H9 (cell line): ENCODE data around the gene CMTM8. TPM values are rescaled to one million over a fixed set of nuclear protein-coding genes. Genes with fewer than 3 reads are reported as not detected.
"Not testable (repeated sequence)": the region's sequence is repeated elsewhere in the genome, so short reads cannot be mapped to it uniquely, and the experiment has no call there.

Experiments used
- DNase-seq: peaks from one replicate; pipeline ENCODE4 v3.0.0-alpha.2; 2017
- H2AFZ ChIP-seq: one replicate; pipeline ENCODE4 v1.6.1; 2013; ENCODE audit warnings: mild to moderate bottlenecking, low read length, control low read depth, moderate library complexity
- H2AK5ac ChIP-seq: 2 replicates; pipeline ENCODE4 v1.6.1; 2013; ENCODE audit warnings: low read length, control low read depth, mixed read lengths; ENCODE audit not compliant: insufficient read length
- H2BK120ac ChIP-seq: one replicate; pipeline ENCODE4 v1.6.1; 2013; ENCODE audit warnings: low read depth, mild to moderate bottlenecking, low read length, control low read depth, inconsistent platforms; ENCODE audit not compliant: poor library complexity, severe bottlenecking
- H2BK12ac ChIP-seq: 2 replicates; pipeline ENCODE4 v1.6.1; 2013; ENCODE audit warnings: low read length, control low read depth, mixed read lengths, low read depth; ENCODE audit not compliant: insufficient read length
- H2BK15ac ChIP-seq: 2 replicates; pipeline ENCODE4 v1.6.1; 2013; ENCODE audit warnings: low read depth, low read length, control low read depth
- H2BK20ac ChIP-seq: one replicate; pipeline ENCODE4 v1.6.1; 2013; ENCODE audit warnings: low read depth, mild to moderate bottlenecking, low read length, control low read depth, inconsistent platforms; ENCODE audit not compliant: poor library complexity, severe bottlenecking
- H2BK5ac ChIP-seq: 2 replicates; pipeline ENCODE4 v1.6.1; 2013; ENCODE audit warnings: low read length, control low read depth, mixed read lengths; ENCODE audit not compliant: insufficient read length
- H3K14ac ChIP-seq: 2 replicates; pipeline ENCODE4 v1.6.1; 2013; ENCODE audit warnings: low read length, control low read depth; ENCODE audit not compliant: insufficient read depth
- H3K18ac ChIP-seq: 2 replicates; pipeline ENCODE4 v1.6.1; 2013; ENCODE audit warnings: low read depth, mild to moderate bottlenecking, mixed read lengths, low read length, control low read depth; ENCODE audit not compliant: insufficient read length
- H3K23ac ChIP-seq: 2 replicates; pipeline ENCODE4 v1.6.1; 2013; ENCODE audit warnings: low read length, control low read depth, mixed read lengths, low read depth; ENCODE audit not compliant: insufficient read length
- H3K23me2 ChIP-seq: 2 replicates; pipeline ENCODE4 v1.6.1; 2013; ENCODE audit warnings: low read depth, mild to moderate bottlenecking, mixed read lengths, low read length, control low read depth; ENCODE audit not compliant: insufficient read length, poor library complexity, severe bottlenecking
- H3K27ac ChIP-seq: 2 replicates; pipeline ENCODE4 v1.5.1; 2013; ENCODE audit warnings: low read length, control low read depth, mixed read lengths, low read depth; ENCODE audit not compliant: insufficient read length
- H3K27me3 ChIP-seq: 2 replicates; pipeline ENCODE4 v1.6.1; 2013; ENCODE audit warnings: low read length, control low read depth, inconsistent platforms; ENCODE audit not compliant: insufficient read depth
- H3K4ac ChIP-seq: 2 replicates; pipeline ENCODE4 v1.6.1; 2013; ENCODE audit warnings: low read depth, mild to moderate bottlenecking, control low read depth, inconsistent platforms, low read length, moderate library complexity
- H3K4me1 ChIP-seq: 2 replicates; pipeline ENCODE4 v1.6.1; 2013; ENCODE audit warnings: low read length, control low read depth, inconsistent platforms; ENCODE audit not compliant: insufficient read depth
- H3K4me2 ChIP-seq: 2 replicates; pipeline ENCODE4 v1.6.1; 2013; ENCODE audit warnings: low read length, control low read depth, mixed read lengths; ENCODE audit not compliant: insufficient read length, insufficient read depth
- H3K56ac ChIP-seq: 2 replicates; pipeline ENCODE4 v1.6.1; 2013; ENCODE audit warnings: low read depth, mild to moderate bottlenecking, mixed read lengths, low read length, control low read depth; ENCODE audit not compliant: insufficient read length
- H3K79me1 ChIP-seq: 2 replicates; pipeline ENCODE4 v1.6.1; 2013; ENCODE audit warnings: low read depth, mild to moderate bottlenecking, moderate library complexity, low read length, control low read depth, inconsistent platforms; ENCODE audit not compliant: insufficient read depth, poor library complexity, severe bottlenecking
- H3K79me2 ChIP-seq: 2 replicates; pipeline ENCODE4 v1.6.1; 2013; ENCODE audit warnings: low read length, control low read depth, inconsistent platforms; ENCODE audit not compliant: insufficient read depth
- H3K9ac ChIP-seq: 2 replicates; pipeline ENCODE4 v1.6.1; 2013; ENCODE audit warnings: low read length, control low read depth, mixed read lengths; ENCODE audit not compliant: insufficient read length; ENCODE audit errors: extremely low read depth
- H3K9me3 ChIP-seq: one replicate; pipeline ENCODE4 v1.6.1; 2013; ENCODE audit warnings: low read depth, low read length, inconsistent platforms; ENCODE audit not compliant: control insufficient read depth
- H3T11ph ChIP-seq: one replicate; pipeline ENCODE4 v1.6.1; 2013; ENCODE audit warnings: mild to moderate bottlenecking, low read length, control low read depth, inconsistent platforms
- H4K20me1 ChIP-seq: one replicate; pipeline ENCODE4 v1.6.1; 2013; ENCODE audit not compliant: control insufficient read depth, insufficient read length, insufficient read depth
- H4K5ac ChIP-seq: 2 replicates; pipeline ENCODE4 v1.6.1; 2013; ENCODE audit warnings: low read depth, mild to moderate bottlenecking, mixed read lengths, low read length, control low read depth; ENCODE audit not compliant: insufficient read length
- H4K8ac ChIP-seq: replicated peaks from 2 replicates; pipeline ENCODE4 v1.6.1; 2013; ENCODE audit warnings: low read length, control low read depth, mixed read lengths, low read depth; ENCODE audit not compliant: insufficient read length
- H4K91ac ChIP-seq: 2 replicates; pipeline ENCODE4 v1.6.1; 2013; ENCODE audit warnings: low read depth, mild to moderate bottlenecking, moderate library complexity, mixed read lengths, low read length, control low read depth; ENCODE audit not compliant: insufficient read length
- H3K27ac Mint-ChIP-seq, 3 experiments: 2 replicates in 2 of 3; 3 replicates in 1 of 3; pipeline ENCODE4 v1.8.0; 2020 to 2021; ENCODE audit warnings: mixed read lengths in 3 of 3, mild to moderate bottlenecking in 1 of 3, moderate library complexity in 1 of 3
- H3K27me3 Mint-ChIP-seq: 2 replicates; pipeline ENCODE4 v1.8.0; 2021; ENCODE audit warnings: low read depth, mild to moderate bottlenecking, moderate library complexity, mixed read lengths
- H3K36me3 Mint-ChIP-seq, 3 experiments: 2 replicates in 2 of 3; 3 replicates in 1 of 3; pipeline ENCODE4 v1.8.0; 2020 to 2021; ENCODE audit warnings: low read depth in 3 of 3, mixed read lengths in 3 of 3; ENCODE audit not compliant: insufficient read depth in 1 of 3
- H3K4me1 Mint-ChIP-seq, 2 experiments: 2 replicates each; pipeline ENCODE4 v1.8.0; 2020; ENCODE audit warnings: mixed read lengths in 2 of 2
- H3K4me3 Mint-ChIP-seq, 2 experiments: 2 replicates in 1 of 2; 3 replicates in 1 of 2; pipeline ENCODE4 v1.8.0; 2020 to 2021; ENCODE audit warnings: mild to moderate bottlenecking in 2 of 2, mixed read lengths in 2 of 2, moderate library complexity in 1 of 2
- H3K9me3 Mint-ChIP-seq, 2 experiments: 2 replicates in 1 of 2; 3 replicates in 1 of 2; pipeline ENCODE4 v1.8.0; 2020; ENCODE audit warnings: mild to moderate bottlenecking in 2 of 2, mixed read lengths in 2 of 2, moderate library complexity in 1 of 2
- CTCF ChIP-seq: fragments of 200-600 bp; sonication (generic); conservative IDR thresholded peaks from 3 replicates; pipeline ENCODE4 v1.8.0; 2021; ENCODE audit warnings: antibody characterized with exemption, mild to moderate bottlenecking
- WGBS: extraction: QIAGEN DNeasy Blood & Tissue Kit; methylation state at CpG from one replicate; pipeline ENCODE4 v1.1.7; 2013; ENCODE audit warnings: missing lambda C conversion rate, low lambda C conversion rate, mixed read lengths; ENCODE audit not compliant: insufficient read length; ENCODE audit errors: extremely low coverage; 5-methylcytosine and 5-hydroxymethylcytosine counted together
- total RNA-seq: library from RNA; stranded (reverse); gene quantifications from 2 replicates; pipeline ENCODE4 v1.2.1, GENCODE V29; 2021

Gene CMTM8
- total RNA-seq, 1 experiment from 2014 or later: 4.0 TPM

DNA sequence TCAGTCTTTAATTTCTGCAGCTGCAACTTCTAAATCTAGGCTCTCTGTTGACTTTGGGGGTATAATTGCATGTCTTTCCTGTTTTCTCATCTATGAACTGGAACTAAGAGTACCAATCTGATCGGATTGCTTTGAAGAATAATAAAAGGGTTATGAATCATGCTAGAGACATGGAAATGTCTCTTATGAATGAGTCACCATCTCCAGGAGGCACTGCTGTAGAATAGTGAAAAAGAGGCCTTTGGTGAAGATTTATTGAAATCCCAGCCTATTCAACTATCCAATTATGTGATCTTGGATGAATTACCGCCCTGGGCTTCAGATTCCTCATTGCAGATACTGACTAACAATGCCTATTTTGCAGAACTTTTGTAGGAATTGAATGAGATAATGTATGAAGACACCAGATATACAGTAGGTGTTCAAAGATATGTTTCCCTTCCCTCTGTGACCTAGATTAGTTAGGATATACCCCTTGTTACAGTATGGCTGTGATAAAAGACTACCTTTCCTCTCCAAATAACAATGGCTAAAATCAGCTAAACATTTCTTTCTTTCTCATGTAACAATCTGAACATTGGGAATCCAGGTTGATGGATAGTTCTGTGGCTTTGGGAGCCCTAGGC, 11.5 kb upstream of the CMTM8 start:
- TF ChIP-seq CTCF: no peak
- no peak overlapping the region for H3K9ac ChIP-seq
- Mint-ChIP-seq H3K27ac (no peak overlapping the region), H3K4me1 (peaks cover 0 to 5% of the 10 kb centered on the region in 2 experiments; a peak in 2 of 4 replicates), H3K36me3 (peaks cover 0 to 5% (median 3%) of the 10 kb centered on the region in 3 experiments; a peak in 2 of 7 replicates), H3K4me3 (no peak overlapping the region), H3K27me3 (peaks cover 3% of the 10 kb centered on the region), H3K9me3 (peaks cover 2 to 8% of the 10 kb centered on the region in 2 experiments; a peak in 3 of 5 replicates)
- no peak overlapping the region for H3K18ac ChIP-seq
- no peak overlapping the region for H3K4ac ChIP-seq
- WGBS: no CpG with 5 or more reads among the region's 2 CpGs
- H3K14ac ChIP-seq: no peak overlapping the region
- H2BK20ac ChIP-seq: no peak overlapping the region
- no peak overlapping the region for H2BK120ac ChIP-seq
- no peak overlapping the region for H2AFZ ChIP-seq
- H3K9me3 ChIP-seq: no peaks in the 10 kb centered on the region
- no peak overlapping the region for H3K27ac ChIP-seq
- no peaks in the 10 kb centered on the region for H3K79me1 ChIP-seq
- DNase-seq: no peak
- H3K4me2 ChIP-seq: no peak overlapping the region
- no peak overlapping the region for H4K5ac ChIP-seq
- no peaks in the 10 kb centered on the region for H3K23me2 ChIP-seq
- no peaks in the 10 kb centered on the region for H3K27me3 ChIP-seq
- no peak overlapping the region for H3K23ac ChIP-seq
- no peak overlapping the region for H3T11ph ChIP-seq
- H3K4me1 ChIP-seq: no peaks in the 10 kb centered on the region
- no peak overlapping the region for H4K91ac ChIP-seq
- no peak overlapping the region for H2AK5ac ChIP-seq
- H4K8ac ChIP-seq: no peak overlapping the region
- H2BK12ac ChIP-seq: no peak overlapping the region
- no peaks in the 10 kb centered on the region for H4K20me1 ChIP-seq
- no peak overlapping the region for H2BK15ac ChIP-seq
- H2BK5ac ChIP-seq: no peak overlapping the region
- H3K56ac ChIP-seq: no peak overlapping the region
- H3K79me2 ChIP-seq: no peaks in the 10 kb centered on the region

- not testable (repeated sequence) for H2BK12ac ChIP-seq, H2BK20ac ChIP-seq, H3K27ac Mint-ChIP-seq, H3T11ph ChIP-seq, H2BK15ac ChIP-seq, H3K23ac ChIP-seq, H3K36me3 Mint-ChIP-seq, H3K4me2 ChIP-seq, H4K5ac ChIP-seq, H3K27me3 ChIP-seq, DNase-seq, H3K27me3 Mint-ChIP-seq, H3K18ac ChIP-seq, H3K56ac ChIP-seq, H3K4me1 Mint-ChIP-seq, H4K20me1 ChIP-seq, H2AK5ac ChIP-seq, H3K9me3 Mint-ChIP-seq, H4K91ac ChIP-seq, H2BK5ac ChIP-seq, H3K14ac ChIP-seq, H4K8ac ChIP-seq, H2BK120ac ChIP-seq, H3K27ac ChIP-seq, H3K79me1 ChIP-seq, H3K4me3 Mint-ChIP-seq, H3K79me2 ChIP-seq, H3K4me1 ChIP-seq, H3K9ac ChIP-seq, H3K23me2 ChIP-seq, H3K9me3 ChIP-seq, H2AFZ ChIP-seq, H3K4ac ChIP-seq
- WGBS: no CpG with 5 or more reads among the region's 4 CpGs
Measured at GRCh38 chr3:32228743-32229142, 9.7 kb upstream of the CMTM8 start.
